ENCODE data around the gene CAMK1G. TPM values are rescaled to one million over a fixed set of nuclear protein-coding genes. Genes with fewer than 3 reads are reported as not detected.
A peak's percentile ranks its signal among the peaks of the same experiment; 100 is the strongest.

Gene CAMK1G
- polyA plus RNA-seq, 1 of the 3 experiments (the other 2 are of a cell fraction): 15.1 TPM

DNA sequence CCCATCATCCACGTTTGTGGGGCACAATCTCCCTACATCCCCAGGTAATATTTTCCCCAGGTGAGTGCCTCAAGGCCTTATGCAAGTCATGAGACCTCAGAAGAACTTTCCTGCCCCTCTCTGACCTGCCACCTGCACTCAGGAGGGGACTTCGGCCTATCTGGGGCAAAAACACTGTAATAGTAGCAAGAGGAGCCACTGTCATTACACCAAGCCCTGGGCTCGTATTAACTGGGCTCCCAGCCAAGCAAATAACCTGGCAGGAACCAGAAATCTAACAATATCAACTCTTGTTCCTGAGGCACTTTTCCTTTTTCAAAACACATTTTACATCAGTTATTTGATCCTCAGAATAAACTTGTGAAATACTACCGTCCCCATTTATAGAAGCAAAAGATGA, 37.8 kb downstream of the CAMK1G start:
- POLR2A ChIA-PET: no interaction called here
- DNase-seq: peak; percentile 47
- H2AFZ ChIP-seq (ENCODE audit: low read depth): no peak overlapping the region
- H3K9me3 ChIP-seq: no peaks in the 10 kb centered on the region
- no peaks in the 10 kb centered on the region for H3K79me2 ChIP-seq (ENCODE audit: insufficient read depth)
- no peaks in the 10 kb centered on the region for H3K9me2 ChIP-seq
- H3K9ac ChIP-seq: no peak overlapping the region
- H3K27me3 ChIP-seq (ENCODE audit: insufficient read depth): no peaks in the 10 kb centered on the region
- no peak overlapping the region for H3K27ac ChIP-seq (ENCODE audit: low read depth in 2 of 2, low read length in 1 of 2)
- WGBS (ENCODE audit: low lambda C conversion rate): 56% methylated on average over 4 of the region's 4 CpGs
- CTCF ChIA-PET: interaction anchor here (6.9 kb wide), 1 partner anchor 7 kb away, joined by 43 read pairs; no protein-coding TSS in a partner anchor
- H4K20me1 ChIP-seq (ENCODE audit: insufficient read depth): no peaks in the 10 kb centered on the region
- no peak overlapping the region for H3K4me2 ChIP-seq
- no peaks in the 10 kb centered on the region for H3F3A ChIP-seq (replicated peaks; ENCODE audit: insufficient read depth)
- H3K4me1 ChIP-seq (ENCODE audit: control insufficient read depth in 1 of 2, insufficient read depth in 2 of 2, low read depth in 1 of 2, low read length in 1 of 2): peaks cover 20 to 31% of the 10 kb centered on the region in 2 experiments; a peak in 3 of 4 replicates
- H3K36me3 ChIP-seq (replicated peaks in 1 of 2; ENCODE audit: control insufficient read depth in 1 of 2, insufficient read depth in 2 of 2, low read length in 1 of 2): peaks cover 0 to 4% of the 10 kb centered on the region in 2 experiments
- H3K4me3 ChIP-seq (ENCODE audit: low read depth in 2 of 2, low read length in 1 of 2): no peak overlapping the region
- TF ChIP-seq NRF1 (IDR thresholded peaks at IDR 0.05; ENCODE audit: low read depth, low read length) (no peak), RFX5 (IDR thresholded peaks at IDR 0.05; ENCODE audit: low read length) (no peak), TEAD4 (IDR thresholded peaks at IDR 0.05; ENCODE audit: borderline replicate concordance, insufficient read depth) (no peak), EP300 (IDR thresholded peaks at IDR 0.05; ENCODE audit: borderline replicate concordance in 1 of 2, low read depth in 1 of 2, low read length in 1 of 2) (no peak), JUND (IDR thresholded peaks at IDR 0.05) (no peak), CHD2 (IDR thresholded peaks at IDR 0.05; ENCODE audit: low read length, partially characterized antibody) (no peak), FOXJ3 (CRISPR knock-in tag; IDR thresholded peaks at IDR 0.05) (no peak), EZH2phosphoT487 (IDR thresholded peaks at IDR 0.05; ENCODE audit: borderline replicate concordance, low read depth) (no peak), YY1 (IDR thresholded peaks at IDR 0.05; ENCODE audit: low read depth) (no peak), POLR2AphosphoS5 (IDR thresholded peaks at IDR 0.05; ENCODE audit: low read depth, low read length) (no peak), TCF12 (IDR thresholded peaks at IDR 0.05) (no peak), MEF2A (IDR thresholded peaks at IDR 0.05; ENCODE audit: borderline replicate concordance, low read depth) (no peak)
- TF ChIP-seq, protein P1, sequence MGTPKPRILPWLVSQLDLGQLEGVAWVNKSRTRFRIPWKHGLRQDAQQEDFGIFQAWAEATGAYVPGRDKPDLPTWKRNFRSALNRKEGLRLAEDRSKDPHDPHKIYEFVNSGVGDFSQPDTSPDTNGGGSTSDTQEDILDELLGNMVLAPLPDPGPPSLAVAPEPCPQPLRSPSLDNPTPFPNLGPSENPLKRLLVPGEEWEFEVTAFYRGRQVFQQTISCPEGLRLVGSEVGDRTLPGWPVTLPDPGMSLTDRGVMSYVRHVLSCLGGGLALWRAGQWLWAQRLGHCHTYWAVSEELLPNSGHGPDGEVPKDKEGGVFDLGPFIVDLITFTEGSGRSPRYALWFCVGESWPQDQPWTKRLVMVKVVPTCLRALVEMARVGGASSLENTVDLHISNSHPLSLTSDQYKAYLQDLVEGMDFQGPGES (IDR thresholded peaks at IDR 0.05; ENCODE audit: low read depth, low read length): no peak
- TF ChIP-seq, protein P2, sequence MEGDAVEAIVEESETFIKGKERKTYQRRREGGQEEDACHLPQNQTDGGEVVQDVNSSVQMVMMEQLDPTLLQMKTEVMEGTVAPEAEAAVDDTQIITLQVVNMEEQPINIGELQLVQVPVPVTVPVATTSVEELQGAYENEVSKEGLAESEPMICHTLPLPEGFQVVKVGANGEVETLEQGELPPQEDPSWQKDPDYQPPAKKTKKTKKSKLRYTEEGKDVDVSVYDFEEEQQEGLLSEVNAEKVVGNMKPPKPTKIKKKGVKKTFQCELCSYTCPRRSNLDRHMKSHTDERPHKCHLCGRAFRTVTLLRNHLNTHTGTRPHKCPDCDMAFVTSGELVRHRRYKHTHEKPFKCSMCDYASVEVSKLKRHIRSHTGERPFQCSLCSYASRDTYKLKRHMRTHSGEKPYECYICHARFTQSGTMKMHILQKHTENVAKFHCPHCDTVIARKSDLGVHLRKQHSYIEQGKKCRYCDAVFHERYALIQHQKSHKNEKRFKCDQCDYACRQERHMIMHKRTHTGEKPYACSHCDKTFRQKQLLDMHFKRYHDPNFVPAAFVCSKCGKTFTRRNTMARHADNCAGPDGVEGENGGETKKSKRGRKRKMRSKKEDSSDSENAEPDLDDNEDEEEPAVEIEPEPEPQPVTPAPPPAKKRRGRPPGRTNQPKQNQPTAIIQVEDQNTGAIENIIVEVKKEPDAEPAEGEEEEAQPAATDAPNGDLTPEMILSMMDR (IDR thresholded peaks at IDR 0.05): no peak
- TF ChIP-seq, protein P3, sequence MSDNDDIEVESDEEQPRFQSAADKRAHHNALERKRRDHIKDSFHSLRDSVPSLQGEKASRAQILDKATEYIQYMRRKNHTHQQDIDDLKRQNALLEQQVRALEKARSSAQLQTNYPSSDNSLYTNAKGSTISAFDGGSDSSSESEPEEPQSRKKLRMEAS (IDR thresholded peaks at IDR 0.05; ENCODE audit: low read depth): no peak
- TF ChIP-seq, protein P4, sequence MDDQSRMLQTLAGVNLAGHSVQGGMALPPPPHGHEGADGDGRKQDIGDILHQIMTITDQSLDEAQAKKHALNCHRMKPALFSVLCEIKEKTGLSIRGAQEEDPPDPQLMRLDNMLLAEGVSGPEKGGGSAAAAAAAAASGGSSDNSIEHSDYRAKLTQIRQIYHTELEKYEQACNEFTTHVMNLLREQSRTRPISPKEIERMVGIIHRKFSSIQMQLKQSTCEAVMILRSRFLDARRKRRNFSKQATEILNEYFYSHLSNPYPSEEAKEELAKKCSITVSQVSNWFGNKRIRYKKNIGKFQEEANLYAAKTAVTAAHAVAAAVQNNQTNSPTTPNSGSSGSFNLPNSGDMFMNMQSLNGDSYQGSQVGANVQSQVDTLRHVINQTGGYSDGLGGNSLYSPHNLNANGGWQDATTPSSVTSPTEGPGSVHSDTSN (IDR thresholded peaks at IDR 0.05): no peak
- TF ChIP-seq, protein P5, sequence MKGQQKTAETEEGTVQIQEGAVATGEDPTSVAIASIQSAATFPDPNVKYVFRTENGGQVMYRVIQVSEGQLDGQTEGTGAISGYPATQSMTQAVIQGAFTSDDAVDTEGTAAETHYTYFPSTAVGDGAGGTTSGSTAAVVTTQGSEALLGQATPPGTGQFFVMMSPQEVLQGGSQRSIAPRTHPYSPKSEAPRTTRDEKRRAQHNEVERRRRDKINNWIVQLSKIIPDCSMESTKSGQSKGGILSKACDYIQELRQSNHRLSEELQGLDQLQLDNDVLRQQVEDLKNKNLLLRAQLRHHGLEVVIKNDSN (IDR thresholded peaks at IDR 0.05; ENCODE audit: borderline replicate concordance, low read depth): no peak

All from SK-N-SH (cell line).